ENCODE data around the gene PUM2.

DNA sequence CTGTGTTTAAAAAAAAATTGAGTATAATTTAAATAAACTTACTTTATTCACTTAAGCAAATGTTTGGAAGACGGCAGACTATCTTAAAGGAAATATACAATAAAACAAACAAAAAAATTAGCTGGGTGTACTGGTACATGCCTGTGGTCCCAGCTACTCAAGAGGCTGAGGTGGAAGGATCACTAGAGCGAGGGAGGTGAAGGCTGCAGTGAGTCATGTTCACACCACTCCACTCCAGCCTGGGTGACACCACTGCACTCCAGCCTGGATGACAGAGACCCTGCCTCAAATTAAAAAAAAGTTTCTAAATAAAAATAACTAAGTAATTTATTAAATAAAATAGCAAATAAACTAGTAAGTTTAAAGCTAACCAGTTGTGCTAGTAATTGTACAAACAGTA is 7.5 kb downstream of the PUM2 start:
- TF ChIP-seq, protein P1, sequence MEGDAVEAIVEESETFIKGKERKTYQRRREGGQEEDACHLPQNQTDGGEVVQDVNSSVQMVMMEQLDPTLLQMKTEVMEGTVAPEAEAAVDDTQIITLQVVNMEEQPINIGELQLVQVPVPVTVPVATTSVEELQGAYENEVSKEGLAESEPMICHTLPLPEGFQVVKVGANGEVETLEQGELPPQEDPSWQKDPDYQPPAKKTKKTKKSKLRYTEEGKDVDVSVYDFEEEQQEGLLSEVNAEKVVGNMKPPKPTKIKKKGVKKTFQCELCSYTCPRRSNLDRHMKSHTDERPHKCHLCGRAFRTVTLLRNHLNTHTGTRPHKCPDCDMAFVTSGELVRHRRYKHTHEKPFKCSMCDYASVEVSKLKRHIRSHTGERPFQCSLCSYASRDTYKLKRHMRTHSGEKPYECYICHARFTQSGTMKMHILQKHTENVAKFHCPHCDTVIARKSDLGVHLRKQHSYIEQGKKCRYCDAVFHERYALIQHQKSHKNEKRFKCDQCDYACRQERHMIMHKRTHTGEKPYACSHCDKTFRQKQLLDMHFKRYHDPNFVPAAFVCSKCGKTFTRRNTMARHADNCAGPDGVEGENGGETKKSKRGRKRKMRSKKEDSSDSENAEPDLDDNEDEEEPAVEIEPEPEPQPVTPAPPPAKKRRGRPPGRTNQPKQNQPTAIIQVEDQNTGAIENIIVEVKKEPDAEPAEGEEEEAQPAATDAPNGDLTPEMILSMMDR (IDR thresholded peaks at IDR 0.05; ENCODE audit: low read length), result no peak
- TF ChIP-seq EZH2phosphoT487 (IDR thresholded peaks at IDR 0.05; ENCODE audit: low read length), result no peak

All from MM.1S (cell line).